Sciatic nerve (tissue), 2 donors: ENCODE results near the gene TM2D3. TPM values are rescaled to one million over a fixed set of nuclear protein-coding genes. Genes with fewer than 3 reads are reported as not detected.

Experiments used
- ATAC-seq: fragments of 200-7000 bp; cut with Tn5 transposase; one replicate; pipeline ENCODE4 v1.9.1; 2020; ENCODE audit warnings: mild to moderate bottlenecking, moderate library complexity
- DNase-seq: peaks from one replicate; pipeline ENCODE4 v3.0.0-alpha.2; 2020; ENCODE audit warnings: low spot score
- intact Hi-C: fragments of 100-400 bp; cut with DNase I; formaldehyde crosslinking; loops from one replicate; pipeline ENCODE4 v1.14.2; 2022
- total RNA-seq: library from RNA; stranded (reverse); fragmentation: NEBNext Ultra II Directional; extraction: Animal tissue kit (Norgen Biotek cat#: 25700); gene quantifications from one replicate; pipeline ENCODE4 v1.2.1, GENCODE V29; 2021
- donor health status: DM: no; HTN: no; CAD: no.
- donor health status: DM: no; HTN: no; CAD: no.

Gene TM2D3
- total RNA-seq, 1 donor from 2014 or later = 57.2 TPM

- ATAC-seq = no peak
- intact Hi-C loops = no loop called here
- DNase-seq = no peak
Measured at GRCh38 chr15:101612676-101613075, 39.5 kb downstream of the TM2D3 start.

- no peak for DNase-seq
- intact Hi-C loops = no loop called here
- no peak for ATAC-seq
Measured at GRCh38 chr15:101611580-101612299, 40.4 kb downstream of the TM2D3 start.

DNA sequence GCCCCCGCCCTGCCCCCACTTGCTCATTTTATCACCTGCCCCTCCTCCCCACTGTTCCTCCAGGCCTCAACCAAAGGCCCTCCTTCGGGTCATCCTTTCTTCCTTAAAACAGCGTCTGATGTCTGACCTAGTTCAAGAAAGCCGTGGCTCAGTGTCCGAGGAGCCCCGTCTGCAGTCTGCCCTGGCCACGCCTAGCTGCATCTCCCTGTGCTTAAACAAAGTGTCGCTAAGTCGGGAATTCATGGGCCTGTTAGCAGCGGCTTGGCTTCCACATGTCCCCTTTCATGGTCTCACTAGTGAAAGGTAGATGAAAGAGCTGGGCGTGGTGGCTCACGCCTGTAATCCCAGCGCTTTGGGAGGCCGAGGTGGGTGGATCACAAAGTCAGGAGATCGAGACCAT is 41.2 kb downstream of the TM2D3 start:
- ATAC-seq (no peak), DNase-seq (no peak)
- intact Hi-C loops = no loop called here

DNA sequence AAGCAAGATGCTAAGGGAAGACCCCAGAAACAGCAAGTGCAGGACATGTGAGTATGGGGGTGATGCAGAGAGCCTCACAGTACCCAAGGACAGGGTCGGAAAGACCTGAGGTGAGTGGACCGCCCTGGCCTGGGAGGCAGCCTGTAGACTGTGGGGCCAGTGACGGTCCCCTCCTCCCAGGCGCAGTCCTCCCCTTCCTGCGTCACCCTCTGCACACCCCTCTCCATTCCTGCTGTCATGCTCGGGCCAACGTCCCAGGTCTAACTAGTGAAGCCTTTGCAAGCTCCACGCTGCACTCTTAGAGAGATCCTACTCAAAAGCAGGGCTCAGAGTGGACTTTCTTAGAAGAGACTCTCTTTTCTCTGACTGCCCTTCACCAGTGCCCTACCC is 41.6 kb downstream of the TM2D3 start:
- intact Hi-C loops = no loop called here
- no peak for ATAC-seq
- DNase-seq = no peak

GRCh38 chr15:101609742-101610610 is 42.2 kb downstream of the TM2D3 start:
- ATAC-seq (no peak), DNase-seq (no peak)
- intact Hi-C loops = no loop called here

GRCh38 chr15:101608201-101608600 is 44.0 kb downstream of the TM2D3 start:
- DNase-seq (no peak), ATAC-seq (no peak)
- intact Hi-C loops = no loop called here

- no peak for ATAC-seq
- no peak for DNase-seq
- intact Hi-C loops = no loop called here
Measured at GRCh38 chr15:101607108-101607507, 45.1 kb downstream of the TM2D3 start.

DNA sequence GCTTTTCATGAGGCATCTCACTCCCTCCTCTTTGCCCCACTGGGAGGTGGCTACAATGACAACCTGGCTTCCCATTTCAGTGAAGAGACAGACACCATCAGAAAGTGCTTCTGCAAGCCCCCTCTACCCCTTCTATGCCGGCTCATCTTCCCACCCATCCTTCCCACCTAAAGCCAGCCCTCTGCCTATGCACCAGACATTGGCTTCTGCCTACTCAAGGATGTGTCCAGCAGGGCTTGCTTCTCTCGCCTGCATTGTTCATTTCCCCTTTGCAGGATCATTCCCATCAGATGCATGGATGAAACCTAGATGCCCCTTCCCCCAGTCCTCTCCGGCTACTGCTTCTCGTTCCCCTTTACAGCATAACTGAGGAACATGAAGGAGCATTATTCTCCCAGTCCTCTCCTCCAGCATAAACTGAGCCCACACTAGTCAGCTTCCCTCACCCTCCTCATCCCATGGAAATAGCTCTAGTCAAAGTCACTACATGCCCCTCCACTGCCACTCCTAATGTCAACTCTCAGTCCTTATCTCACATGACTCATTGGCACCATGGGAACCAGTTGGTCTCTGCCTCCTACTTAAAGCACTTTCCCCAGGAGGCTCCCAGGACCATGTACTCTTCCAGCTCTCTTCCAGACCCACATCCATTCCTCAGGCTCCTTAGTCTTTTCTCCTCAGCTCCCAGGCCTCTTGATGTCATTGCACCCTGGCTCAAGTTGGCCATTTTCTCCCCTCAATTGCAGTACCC is 47.9 kb downstream of the TM2D3 start:
- intact Hi-C loops = no loop called here
- ATAC-seq (no peak), DNase-seq (no peak)

DNA sequence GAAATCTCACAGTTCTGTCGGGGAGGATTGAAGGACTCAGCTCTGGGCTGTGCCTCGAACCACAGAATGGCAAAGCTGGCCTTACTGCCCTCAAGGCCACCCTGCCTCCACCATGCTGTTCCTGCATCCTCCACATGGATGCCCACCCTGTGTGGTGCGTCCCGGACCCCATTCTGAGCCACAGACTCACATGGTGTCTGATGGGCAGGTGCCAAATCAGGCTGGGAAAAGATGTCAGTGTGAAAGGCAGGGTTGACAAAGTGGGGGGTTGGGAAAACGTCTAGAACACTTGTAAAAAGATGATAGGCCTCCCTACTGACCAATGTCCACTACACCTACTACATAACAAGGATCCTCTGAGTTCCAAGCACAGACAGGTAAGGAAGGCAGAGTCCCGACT is 49.4 kb downstream of the TM2D3 start:
- no peak for DNase-seq
- intact Hi-C loops = no loop called here
- ATAC-seq = no peak

DNA sequence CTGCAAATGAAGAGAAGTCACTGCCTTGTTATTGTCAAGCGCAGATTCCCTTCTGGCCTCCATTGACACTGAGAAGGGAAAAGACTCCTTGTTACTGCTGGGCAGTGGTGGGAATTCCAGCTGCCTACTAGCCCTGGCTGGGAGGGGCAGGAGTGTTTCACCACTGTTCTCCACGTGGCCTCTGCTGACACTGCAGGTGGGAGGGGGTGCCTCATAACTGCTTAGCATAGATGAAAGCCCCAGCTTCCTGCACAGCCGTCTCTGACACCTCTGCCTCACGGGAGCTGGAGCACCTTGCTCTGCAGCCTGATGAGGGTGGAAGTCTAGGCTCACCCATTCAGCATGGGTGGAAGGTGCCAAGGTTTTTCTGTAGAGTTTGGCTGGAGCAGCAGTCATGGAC is 52.1 kb downstream of the TM2D3 start:
- intact Hi-C loops = no loop called here
- ATAC-seq = no peak
- no peak for DNase-seq

DNA sequence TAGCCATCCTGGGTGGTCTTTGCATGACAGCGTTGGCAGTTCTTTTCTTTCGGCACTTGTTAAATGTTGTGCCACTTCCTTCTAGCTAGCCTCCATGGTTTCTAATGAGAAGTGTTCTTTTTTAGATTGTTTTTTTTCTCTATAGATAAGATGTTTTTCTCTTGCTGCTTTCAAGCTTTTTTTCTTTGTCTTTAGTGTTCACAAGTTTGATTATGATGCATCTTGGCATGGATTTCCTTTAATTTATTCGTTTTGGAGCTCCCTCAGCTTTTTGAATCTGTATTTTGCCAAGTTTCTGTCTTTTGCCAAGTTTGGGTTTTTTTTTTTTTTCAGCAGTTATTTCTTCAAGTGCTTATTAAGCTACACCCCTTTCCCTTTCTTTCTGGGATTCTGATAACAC is 53.1 kb downstream of the TM2D3 start:
- no peak for ATAC-seq
- no peak for DNase-seq
- intact Hi-C loops = no loop called here

GRCh38 chr15:101597360-101597928 is 54.7 kb downstream of the TM2D3 start:
- intact Hi-C loops = no loop called here
- ATAC-seq (no peak), DNase-seq (no peak)

- ATAC-seq (no peak), DNase-seq (no peak)
- intact Hi-C loops = no loop called here
Measured at GRCh38 chr15:101596633-101597032, 55.5 kb downstream of the TM2D3 start.

Other genes with a start within 250 kb of the TM2D3 start
- gene PCSK6, start 162.7 kb downstream of the TM2D3 start, total RNA-seq = 13.9 TPM
- 28.1 TPM for gene TARS3, start 72.1 kb upstream of the TM2D3 start, total RNA-seq
- gene OR4F6, start 151.1 kb upstream of the TM2D3 start, total RNA-seq = not detected
- not detected for gene OR4F15, start 159.8 kb upstream of the TM2D3 start, total RNA-seq